ENCODE results near the gene TBX6. TPM values are rescaled to one million over a fixed set of nuclear protein-coding genes. Genes with fewer than 3 reads are reported as not detected.

TBX6 gene
- polyA plus RNA-seq, 4 donors: 0.50 to 2.0 (median 1.1) TPM

DNA sequence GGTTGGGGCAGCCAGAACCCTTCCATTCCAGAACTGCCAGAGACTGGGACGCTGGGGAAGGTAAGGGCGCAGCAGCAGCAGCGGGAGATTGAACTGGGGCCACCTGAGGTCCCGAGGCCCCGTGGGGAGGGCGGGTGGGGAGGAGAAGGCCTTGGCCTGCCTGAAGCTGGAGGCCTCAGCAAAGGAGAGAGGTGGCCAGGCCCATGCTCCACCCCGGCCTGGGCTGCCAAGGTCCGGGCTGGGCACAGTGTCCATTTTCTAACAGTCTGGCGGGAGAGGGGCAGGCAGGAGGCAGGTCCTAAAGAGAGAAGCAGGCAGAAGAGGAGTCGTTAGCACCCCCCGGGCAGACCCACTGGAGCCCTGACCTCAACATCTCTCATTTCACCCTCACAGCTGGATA is 22.7 kb upstream of the TBX6 start:
- no peak for DNase-seq (ENCODE audit: low read depth in 4 of 4, low spot score in 3 of 4)

DNA sequence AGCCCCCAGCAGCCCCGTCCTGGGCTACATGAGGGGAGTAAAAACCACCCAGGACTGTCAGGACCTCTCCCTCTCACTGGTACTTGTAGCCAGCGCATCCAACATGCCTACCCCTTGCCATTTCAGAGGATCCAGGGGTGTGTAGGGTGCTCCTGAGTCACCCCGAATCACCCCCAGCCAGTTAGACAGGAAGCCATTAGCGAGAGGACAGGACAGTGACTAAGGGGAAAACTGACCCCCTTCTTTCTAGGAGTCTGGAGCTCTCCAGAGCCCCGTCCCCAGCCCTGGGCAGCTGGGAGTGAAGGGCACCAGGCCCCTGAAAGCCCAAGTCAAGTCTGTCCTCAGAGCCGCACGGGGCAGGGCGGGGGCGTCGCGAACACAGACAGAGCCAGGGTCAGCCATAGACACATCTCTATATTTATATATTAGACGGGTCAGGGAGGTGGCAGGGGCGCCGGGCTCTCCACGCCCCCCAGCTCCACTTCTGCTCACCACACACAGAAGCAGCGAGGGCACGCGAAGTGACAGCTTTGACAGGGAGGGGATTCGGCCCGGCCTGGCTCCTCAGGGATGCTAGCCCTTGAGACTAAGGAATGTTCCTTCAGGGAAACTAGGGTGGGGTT is 22.1 kb upstream of the TBX6 start:
- no peak for DNase-seq (ENCODE audit: low read depth in 4 of 4, low spot score in 3 of 4)

DNA sequence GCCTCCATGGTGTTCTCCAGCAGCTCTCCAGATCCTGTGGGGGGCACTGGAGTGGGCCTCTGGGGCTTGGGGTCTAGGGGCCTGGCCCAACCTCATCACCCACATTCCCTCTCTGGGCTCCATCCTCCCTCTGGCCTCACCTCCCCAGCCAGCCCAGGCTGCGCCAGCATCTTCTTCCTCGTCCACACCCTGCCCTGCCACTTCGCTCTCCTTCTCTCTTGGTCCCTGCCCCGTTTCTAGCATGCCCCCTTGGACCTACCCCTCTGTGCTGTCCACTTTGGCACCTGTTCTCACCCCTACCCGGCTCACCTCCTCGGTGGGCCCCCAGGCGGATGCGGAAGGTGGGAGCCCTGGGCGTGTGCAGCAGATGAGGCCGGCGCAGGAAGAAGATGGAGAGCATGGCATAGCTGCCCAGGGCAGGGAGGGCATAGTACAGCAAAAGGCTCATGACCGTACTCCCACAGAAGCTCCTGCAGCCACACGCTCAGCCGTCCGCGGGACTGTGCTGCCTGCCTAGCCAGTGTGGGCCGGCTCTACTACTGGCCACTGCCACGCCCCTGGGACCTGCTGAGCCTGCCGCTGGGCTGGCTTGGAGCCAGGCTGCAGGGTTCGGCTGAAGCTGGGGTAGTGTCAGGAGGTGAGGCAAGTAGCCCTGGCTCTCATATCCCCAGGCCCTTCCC is 21.4 kb upstream of the TBX6 start, which contains the start of gene GDPD3:
Gene GDPD3 (minus strand): TSS at position 507 of the 680 bp plus-strand sequence. CDS start 59 bp downstream, at position 448.
- DNase-seq (ENCODE audit: low read depth in 4 of 4, low spot score in 3 of 4): no peak

DNA sequence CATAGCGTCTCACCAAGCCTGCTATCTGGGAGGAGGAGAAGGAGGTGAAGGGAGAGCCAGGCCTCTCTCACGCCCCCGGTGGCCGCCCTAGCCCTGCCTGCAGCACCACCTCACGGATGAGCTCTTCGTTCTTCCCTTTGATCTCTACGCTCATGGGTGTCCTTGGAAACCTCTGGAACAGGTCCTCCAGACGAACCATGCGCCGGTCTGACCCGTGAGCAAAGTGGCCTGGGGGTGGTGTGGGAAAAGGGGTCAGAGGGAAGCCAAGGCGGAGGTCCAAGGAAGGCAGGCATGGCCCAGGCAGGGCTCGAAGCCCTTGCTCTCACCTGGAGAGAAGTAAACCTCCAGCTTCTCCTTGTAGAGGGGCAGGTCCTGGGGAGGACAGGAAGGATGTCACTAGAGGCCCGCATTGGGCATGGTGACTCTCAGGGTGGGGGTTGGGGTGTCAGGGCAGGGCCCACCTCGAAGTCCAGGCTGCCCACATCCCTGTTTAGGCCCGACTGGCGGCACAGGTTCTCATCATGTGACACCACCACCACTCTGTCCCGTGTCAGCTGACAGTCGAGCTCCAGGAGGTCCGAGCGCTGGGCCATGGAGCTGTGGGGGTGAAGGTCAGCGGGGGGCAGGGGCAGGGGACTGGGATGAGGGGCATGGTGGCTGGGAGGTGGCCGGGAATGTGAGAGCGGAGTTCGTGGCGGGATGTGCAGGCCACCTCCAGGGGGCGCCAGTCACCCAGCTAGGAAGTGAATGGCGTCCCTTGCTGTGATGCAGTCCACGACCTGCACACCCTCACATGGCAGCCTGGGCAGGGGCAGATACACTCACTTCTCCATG is 20.7 kb upstream of the TBX6 start:
- no peak for DNase-seq (ENCODE audit: low read depth in 4 of 4, low spot score in 3 of 4)

DNA sequence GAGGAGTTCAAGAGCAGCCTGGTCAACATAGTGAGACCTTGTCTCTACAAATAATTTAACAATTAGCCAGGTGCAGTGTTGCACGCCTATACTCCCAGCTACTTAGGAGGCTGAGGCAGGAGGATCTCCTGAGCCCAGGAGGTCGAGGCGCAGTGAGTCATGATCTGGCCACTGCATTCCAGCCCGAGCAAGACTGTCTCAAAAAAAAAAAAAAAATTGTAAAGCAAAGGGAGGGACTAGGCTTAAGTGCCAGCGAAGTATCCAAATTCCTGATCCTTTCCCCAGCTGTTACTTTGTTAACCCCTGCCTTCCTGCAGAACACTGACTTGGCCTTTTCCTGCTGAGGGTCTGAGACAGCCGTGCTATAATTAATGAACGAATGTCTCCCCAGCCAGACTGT is 18.9 kb upstream of the TBX6 start:
- no peak for DNase-seq (ENCODE audit: low read depth in 4 of 4, low spot score in 3 of 4)

DNA sequence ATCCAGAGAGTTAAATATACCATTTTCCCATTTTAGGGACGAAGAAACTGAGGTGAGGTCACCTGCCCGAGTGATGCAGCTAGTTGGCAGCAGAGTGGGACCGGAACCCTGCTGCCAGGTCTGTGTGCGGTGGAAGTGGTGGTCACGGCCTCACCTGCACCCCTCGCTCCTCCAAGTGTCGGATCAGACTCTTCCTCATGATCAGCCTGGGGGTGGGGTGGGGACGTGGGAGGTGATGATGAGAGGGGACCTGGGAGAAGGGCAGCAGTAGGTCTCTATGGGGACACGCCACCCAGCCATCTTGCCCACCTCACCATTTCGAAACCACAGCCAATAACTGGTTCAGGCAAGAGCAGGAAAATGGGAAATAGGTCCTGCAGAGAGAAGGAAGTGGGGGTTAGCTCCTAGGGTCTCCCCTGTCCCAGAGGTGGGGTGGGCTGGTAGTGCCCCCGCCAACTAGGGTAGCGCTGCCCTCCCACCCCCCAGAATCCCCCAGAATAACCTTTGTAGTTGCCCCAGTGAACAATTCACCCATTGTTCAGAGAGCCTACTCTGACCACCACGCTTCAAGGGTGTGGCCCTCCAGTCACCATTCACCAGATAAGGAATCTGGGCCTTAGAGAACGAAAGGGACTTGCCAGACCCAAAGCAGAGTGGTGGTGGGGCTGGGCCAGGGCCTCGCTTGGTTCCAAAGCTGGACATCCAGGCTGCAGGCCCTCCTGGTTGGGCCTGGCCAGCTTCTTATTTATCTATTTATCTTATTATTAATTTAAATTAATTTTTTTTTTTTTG is 16.5 kb upstream of the TBX6 start:
- DNase-seq (ENCODE audit: low read depth in 4 of 4, low spot score in 3 of 4): no peak

DNA sequence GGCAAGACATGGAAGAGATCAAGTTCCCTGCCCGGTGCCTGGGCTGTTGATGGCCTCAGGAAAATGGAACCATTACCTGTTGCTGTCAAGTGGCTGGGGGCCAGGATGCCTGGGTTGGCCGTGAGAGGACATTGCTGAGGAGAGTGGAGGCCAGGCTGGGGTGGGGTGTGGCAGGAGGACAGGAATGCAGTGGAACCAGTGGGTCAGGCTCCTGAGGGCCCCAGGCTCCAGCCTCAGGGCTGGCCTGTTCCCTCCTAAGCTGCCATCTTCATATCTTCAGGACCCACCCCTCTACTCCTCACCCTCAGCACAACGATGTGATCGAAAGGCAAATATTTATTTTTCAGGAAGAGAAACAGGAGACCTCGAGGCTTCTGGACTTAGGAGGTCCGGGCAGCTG is 12.8 kb upstream of the TBX6 start:
- no peak for DNase-seq (ENCODE audit: low read depth in 4 of 4, low spot score in 3 of 4)

DNA sequence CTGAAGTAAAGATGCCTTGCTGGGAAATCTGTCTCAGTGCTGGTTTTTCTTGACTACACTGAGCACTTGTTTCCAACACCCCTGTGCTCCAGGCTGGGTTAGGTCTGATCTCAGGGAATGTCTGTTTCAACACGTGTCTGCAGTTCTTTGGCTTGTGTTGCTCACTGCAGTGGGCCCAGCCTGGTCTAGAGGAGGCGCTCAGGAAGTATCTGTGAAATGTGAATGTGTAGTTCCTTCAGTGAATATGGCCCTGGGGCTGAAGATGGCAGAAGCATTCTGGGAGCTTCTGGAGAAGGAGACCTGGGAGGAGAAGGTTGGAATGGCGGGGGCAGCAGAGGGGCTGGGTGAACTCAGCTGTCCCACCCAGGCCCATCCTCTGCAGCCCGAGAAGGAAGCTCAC is 12.4 kb upstream of the TBX6 start:
- DNase-seq (ENCODE audit: low read depth in 4 of 4, low spot score in 3 of 4): no peak

DNA sequence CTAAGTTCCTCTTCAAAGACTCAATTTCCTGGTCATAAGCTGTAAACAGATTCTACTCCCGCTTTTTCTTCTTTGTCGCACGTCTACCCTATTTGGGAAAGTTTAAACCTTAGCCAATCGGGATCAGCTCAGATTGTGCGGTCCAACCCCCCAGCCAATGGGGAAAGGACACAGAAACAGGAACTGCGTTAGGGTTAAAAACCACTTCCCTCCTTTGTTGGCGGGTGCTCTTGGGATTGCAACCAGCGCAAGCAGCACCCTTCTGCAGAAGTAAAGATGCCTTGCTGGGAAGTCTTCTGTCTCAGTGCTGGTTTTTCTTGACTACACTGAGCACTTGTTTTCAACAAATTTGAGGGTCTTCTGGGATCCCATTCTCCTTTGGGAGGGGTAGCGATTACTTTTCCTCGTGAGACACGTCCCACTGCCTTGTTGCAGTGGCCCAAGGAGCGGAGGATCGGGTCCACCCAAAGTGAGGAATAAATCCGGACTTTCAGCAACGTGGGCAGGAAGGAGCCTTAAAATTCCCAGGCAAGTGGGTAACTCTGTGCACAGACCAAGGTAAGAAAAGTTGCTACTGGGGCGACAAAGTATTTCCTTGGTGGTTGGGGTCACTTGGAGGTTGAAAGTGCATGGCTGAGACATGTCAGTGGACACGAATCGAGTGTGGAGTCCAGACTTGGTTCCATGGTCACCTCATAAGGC is 5.3 kb upstream of the TBX6 start:
- no peak for DNase-seq (ENCODE audit: low read depth in 4 of 4, low spot score in 3 of 4)

DNA sequence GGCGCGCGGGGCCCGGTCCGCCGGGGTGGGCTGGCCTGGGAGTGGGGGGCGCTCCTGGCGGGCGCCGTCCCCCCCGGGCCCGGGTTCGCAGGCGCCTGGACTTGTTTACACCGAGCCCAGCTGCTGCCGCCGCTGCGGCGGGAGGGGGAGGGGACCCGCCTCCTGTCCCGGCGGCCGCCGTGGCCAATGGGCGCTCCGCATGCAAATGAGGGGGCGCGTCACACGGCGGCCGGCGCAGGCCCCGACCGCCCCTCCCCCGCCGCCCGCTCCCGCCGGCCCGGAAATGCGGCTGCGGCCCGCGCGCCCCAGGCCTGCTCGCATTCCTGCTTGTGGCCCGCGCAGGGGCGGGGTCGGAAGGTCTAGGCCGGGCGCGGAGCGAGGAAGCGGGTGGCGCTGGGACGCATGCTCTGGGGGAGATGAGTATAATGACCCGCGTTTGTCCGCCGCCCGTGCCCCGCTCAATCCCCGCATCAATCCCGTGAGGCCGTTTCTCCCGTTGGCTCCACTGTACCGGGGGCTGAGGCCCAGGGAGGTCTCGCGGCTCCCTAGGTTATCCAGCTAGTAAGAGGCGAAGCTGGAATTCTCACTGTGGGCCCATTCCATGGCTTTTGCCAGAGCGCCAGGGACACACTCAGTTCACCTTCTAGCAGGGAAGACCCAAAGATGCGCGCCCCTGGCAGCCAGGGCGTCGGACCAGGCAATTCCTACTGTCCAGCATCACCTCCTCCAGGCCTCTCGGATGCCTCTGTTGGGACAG is 4.6 kb upstream of the TBX6 start, which contains the start of gene YPEL3:
Gene YPEL3 (minus strand): TSS at position 109 of the 757 bp plus-strand sequence. CDS start 731 bp downstream, outside the sequence.
- peak; percentile 76 to 82 (median 78) for DNase-seq (ENCODE audit: low read depth in 4 of 4, low spot score in 3 of 4)

DNA sequence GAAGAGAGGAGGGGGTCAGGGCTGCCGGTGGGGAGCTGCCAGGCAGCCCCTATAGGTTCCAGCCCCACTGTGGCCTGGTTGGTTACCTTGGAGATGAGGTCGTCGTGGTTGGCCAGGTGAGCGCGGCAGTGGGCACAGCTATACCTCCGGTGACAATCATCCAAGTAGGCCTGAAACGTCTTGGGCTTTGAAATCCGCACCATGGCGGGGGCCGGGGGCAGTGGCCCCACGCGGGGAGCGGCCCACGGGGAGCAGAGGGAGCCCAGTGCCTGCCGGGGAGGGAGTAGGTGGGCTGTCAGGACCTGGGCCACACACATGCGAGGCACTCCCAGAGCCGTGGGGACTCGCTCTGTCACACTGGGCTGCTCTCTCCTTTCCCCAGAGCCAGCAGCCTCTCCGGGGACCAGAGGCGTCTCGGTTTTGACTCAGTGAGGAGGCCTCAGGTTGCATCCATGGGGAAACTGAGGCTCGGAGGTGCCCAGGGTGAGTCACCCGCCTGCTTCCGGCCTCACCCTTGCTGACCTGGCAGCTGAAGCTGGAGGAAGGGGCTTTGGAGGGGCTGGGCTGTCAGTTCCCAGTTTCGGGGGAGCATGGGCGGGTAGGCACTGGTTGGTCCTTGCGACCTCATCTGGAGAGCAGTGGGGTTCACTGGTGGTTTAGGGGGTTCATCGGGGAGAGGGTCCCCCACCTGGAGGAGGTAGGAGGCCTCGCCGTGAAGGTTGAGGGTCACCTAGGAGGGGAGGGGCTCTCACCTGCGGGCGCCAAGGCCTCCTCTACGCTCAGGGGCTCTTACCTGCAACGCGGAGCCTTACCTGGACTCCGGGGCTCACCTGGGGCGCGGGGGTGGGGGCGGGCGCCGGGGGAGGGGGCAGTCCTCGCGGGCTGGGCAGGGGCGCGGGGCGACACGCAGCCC is 3.7 kb upstream of the TBX6 start:
- no peak for DNase-seq (ENCODE audit: low read depth in 4 of 4, low spot score in 3 of 4)

DNA sequence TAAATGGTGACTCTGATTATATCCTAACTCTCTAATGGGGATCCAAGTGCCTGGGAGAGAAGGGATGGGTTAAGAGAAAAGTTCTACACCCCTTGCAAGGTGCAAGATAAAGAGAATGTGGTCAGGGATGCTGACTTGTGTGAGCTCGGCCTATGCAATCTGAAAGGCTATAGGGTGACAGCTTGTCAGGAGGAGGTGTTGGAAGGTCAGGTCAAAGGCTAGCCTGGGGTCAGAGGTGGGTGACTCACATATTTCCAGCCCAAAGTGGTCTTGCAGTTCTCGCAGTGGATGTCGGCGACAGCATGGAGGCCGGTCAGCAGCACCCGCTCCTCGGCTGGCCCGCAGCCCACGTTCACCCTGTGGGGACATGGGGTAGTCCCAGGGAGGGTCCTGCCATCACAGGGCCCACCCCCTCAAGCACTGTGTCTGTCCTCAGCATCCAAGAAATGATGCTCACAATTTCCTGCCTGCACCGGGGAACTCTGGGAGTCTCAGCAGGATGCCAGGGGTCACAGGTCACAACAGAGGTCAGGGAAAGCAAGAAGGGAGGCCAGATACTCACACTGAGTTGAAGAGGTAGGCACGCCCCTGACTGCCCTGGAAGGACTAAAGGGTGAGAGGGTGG is 2.9 kb upstream of the TBX6 start:
- DNase-seq (ENCODE audit: low read depth in 4 of 4, low spot score in 3 of 4): no peak

DNA sequence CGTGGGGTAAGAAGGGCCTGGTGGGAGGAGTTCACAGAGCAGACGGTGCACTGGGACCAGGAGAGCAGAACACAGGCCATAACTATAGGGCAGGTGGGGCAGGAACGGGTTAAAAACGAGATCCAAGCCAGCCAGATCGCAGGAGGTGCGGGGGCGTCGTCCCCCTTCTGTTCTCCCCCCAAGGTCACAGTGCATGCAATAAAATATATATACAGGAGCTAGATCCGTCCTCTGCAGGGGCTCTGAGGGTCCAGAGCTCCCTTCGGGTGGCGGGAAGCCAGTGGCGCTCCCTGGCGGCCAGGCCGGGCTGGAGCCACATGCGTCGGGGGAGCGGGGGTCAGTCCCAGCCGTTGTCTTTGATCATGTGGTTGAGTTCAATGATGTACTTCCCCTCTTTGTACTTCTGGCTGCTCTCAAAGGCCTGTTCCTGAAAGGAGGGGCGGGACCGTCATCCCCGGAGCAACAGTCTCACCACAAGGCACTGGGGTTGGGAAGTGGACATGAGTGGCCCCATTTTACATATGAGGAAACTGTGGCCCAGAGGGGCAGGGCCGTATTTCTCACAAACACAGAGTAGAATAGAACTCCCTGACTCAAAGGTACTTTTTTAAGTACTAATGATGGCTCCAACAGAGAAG is 768 bp upstream of the TBX6 start:
- peak in 2 of 4 donors; percentile 45 to 60 for DNase-seq (ENCODE audit: low read depth in 4 of 4, low spot score in 3 of 4)

DNA sequence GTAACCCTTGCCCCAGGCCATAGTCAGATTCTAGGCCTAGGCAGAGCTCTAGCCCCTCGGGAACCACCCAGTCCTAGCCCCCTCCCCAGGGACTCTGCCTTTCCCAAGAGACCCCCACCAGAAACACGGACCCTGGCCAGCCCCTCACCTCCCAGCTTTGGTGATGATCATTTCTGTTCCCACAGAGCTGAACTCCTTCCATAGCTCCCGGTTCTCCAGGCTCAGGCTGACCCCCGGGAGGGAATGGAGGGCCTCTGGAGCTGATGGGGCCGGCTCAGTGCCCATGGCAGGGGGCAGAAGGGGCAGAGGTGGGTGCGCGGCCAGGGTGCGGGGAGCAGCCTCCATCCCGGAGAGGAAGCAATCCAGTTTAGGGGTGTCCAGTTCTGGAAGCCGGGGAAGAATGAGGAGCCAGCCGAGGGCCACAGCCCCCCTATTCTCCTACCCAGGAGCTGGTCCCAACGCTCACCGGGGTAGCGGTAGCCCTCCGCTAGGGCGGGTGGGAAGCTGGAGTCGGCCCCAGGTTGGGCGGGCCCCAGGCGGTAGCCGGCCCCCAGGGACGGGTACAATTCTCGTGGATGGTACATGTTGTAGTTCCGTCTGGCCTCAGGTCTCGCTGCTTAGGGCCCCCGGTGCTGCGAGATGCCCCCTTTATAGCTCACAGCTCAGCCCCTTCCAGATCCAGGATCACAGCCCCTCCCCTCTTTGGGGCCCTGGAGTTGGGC is 953 bp downstream of the TBX6 start:
- DNase-seq (ENCODE audit: low read depth in 4 of 4, low spot score in 3 of 4): no peak

DNA sequence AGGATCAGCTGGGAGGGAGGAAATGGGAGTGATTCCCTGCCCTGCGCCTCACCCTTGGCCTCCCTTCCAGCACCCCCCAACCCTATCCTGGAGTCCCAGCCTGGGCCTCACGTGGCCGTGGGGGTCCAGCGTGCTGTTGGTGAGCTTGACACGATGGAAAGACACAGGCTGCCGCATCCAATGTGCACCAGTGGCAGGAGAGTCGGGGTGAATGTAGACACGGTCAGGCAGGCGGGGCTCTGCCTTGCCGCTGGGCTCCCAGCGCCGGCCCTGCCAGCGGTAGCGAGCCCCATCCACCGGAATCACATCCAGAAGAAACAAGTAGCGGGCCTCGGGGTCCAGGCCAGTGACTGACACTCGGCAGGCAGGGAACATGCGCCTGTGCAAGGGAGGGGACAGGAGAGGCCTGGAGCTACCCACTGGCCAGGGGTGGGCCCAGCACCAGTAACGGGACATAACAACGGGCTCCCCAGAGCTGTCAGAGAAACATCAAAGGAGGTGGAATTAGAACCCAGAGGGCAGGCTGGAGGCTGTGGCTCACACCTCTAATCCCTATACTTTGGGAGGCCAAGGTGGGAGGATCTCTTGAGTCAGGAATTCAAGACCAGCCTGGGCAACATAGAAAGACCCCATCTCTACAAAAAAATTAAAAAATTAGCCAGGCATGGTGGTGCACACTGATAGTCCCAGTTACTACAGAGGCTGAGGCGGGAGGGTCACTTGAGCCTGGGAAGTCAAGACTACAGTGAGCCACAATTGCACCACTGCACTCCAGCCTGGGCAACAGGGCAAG is 2.7 kb downstream of the TBX6 start:
- no peak for DNase-seq (ENCODE audit: low read depth in 4 of 4, low spot score in 3 of 4)

Measured in left renal pelvis (tissue), 4 donors.